Right lobe of liver (tissue), 6 donors: ENCODE measurements around the gene MED9. TPM values are rescaled to one million over a fixed set of nuclear protein-coding genes. Genes with fewer than 3 reads are reported as not detected.

Experiments
- ATAC-seq, 4 donors: fragments of 200-7000 bp; cut with Tn5 transposase; one replicate each; pipeline ENCODE4 v1.9.1; 2020; ENCODE audit warnings: mild to moderate bottlenecking in 4 of 4, moderate library complexity in 4 of 4
- DNase-seq, 3 donors: peaks; one replicate each; pipeline ENCODE4 v3.0.0-alpha.2; 2020
- H3K27ac ChIP-seq, 3 donors: fragments of 200-600 bp; one replicate each; pipeline ENCODE4 v1.8.0; 2022
- H3K27me3 ChIP-seq, 2 donors: fragments of 200-600 bp; one replicate each; pipeline ENCODE4 v1.8.0; 2022
- H3K36me3 ChIP-seq, 4 donors: fragments of 200-600 bp; sonication (generic) in 1 of 4; one replicate each; pipeline versions ENCODE4 v1.5.1 to v1.8.0; 2017 to 2022; ENCODE audit warnings: control low read depth in 1 of 4
- H3K4me1 ChIP-seq, 4 donors: fragments of 200-600 bp; sonication (generic) in 1 of 4; one replicate each; pipeline versions ENCODE4 v1.5.1 to v1.8.0; 2017 to 2022; ENCODE audit warnings: control low read depth in 1 of 4
- H3K4me3 ChIP-seq, 3 donors: fragments of 200-600 bp; one replicate each; pipeline ENCODE4 v1.8.0; 2022
- H3K9me3 ChIP-seq, 4 donors: fragments of 200-600 bp; sonication (generic) in 1 of 4; one replicate each; pipeline versions ENCODE4 v1.5.1 to v1.8.0; 2017 to 2022; ENCODE audit warnings: control low read depth in 1 of 4
- CTCF ChIP-seq, 4 donors: fragments of 200-600 bp in 3 of 4; fragments of 450-650 bp in 1 of 4; IDR thresholded peaks; one replicate each; pipeline versions ENCODE4 v1.5.1 to v1.8.0; 2016 to 2022; ENCODE audit warnings: antibody characterized with exemption in 4 of 4, mild to moderate bottlenecking in 2 of 4
- POLR2A ChIP-seq: fragments of 450-650 bp; IDR thresholded peaks from one replicate; pipeline ENCODE4 v1.6.1; 2017; ENCODE audit warnings: antibody characterized with exemption, mild to moderate bottlenecking
- WGBS: methylation state at CpG from one replicate; pipeline ENCODE4 v1.1.6; 2018; ENCODE audit warnings: low coverage, low lambda C conversion rate; ENCODE audit not compliant: insufficient coverage; ENCODE audit errors: missing lambda C conversion rate; 5-methylcytosine and 5-hydroxymethylcytosine counted together
- intact Hi-C, 2 donors: fragments of 100-400 bp; cut with DNase I; formaldehyde crosslinking; loops; one replicate each; pipeline versions ENCODE4 v1.11.2 to v1.14.1; 2022
- total RNA-seq, 6 experiments: library from RNA; depleted of rRNA in 2 of 6; stranded (reverse); fragments of >200 nt in 2 of 6; fragmentation: NEBNext Ultra II Directional in 3 of 6; extraction: Animal tissue kit (Norgen Biotek cat#: 25700) in 3 of 6; gene quantifications; one replicate each; pipeline versions ENCODE4 v1.1.0 to v1.2.4, GENCODE V29; 2016 to 2023
- donor health status: DM: no; HTN: yes; CAD: no.
- donor health status: DM: no; HTN: no; CAD: no.
- donor health status: DM: no; HTN: no; CAD: no.
- donor health status: DM: no; HTN: yes; CAD: no.
- donor health status: DM: no; HTN: yes; CAD: no.

The MED9 gene
- total RNA-seq, 6 experiments from 2014 or later = 5.7 to 24.4 (median 12.4) TPM

- TF ChIP-seq POLR2A (no peak), CTCF (IDR thresholded peaks at IDR 0.05) (no peak)
- Histone ChIP-seq H3K4me3 (no peak overlapping the region), H3K9me3 (no peaks in the 10 kb centered on the region), H3K4me1 (peaks cover 0 to 19% (median 0%) of the 10 kb centered on the region in 4 donors), H3K27ac (no peak overlapping the region), H3K27me3 (no peaks in the 10 kb centered on the region), H3K36me3 (peaks cover 0 to 11% (median 4%) of the 10 kb centered on the region in 4 donors)
- ATAC-seq (no peak), DNase-seq (no peak)
- intact Hi-C loops = no loop called here
- WGBS = 89% methylated on average over 8 of the region's 11 CpGs
These were observed 15.3 kb downstream of the MED9 start for GRCh38 chr17:17492085-17492484.

- Histone ChIP-seq H3K9me3 (no peaks in the 10 kb centered on the region), H3K36me3 (peaks cover 0 to 9% (median 4%) of the 10 kb centered on the region in 4 donors), H3K4me3 (no peak overlapping the region), H3K27me3 (no peaks in the 10 kb centered on the region), H3K27ac (no peak overlapping the region), H3K4me1 (peaks cover 0 to 20% (median 0%) of the 10 kb centered on the region in 4 donors)
- TF ChIP-seq POLR2A = no peak
- TF ChIP-seq CTCF (IDR thresholded peaks at IDR 0.05) = no peak
- intact Hi-C loops = no loop called here
- ATAC-seq (no peak), DNase-seq (no peak)
- WGBS = 90% methylated on average over 6 of the region's 9 CpGs
These were observed 15.8 kb downstream of the MED9 start for GRCh38 chr17:17492571-17492970.

- H3K27me3 ChIP-seq = no peaks in the 10 kb centered on the region
- TF ChIP-seq CTCF (IDR thresholded peaks at IDR 0.05) = no peak
- peak; percentile 83 for TF ChIP-seq POLR2A
- H3K4me1 ChIP-seq = peaks cover 0 to 20% (median 0%) of the 10 kb centered on the region in 4 donors
- intact Hi-C loops = no loop called here
- no peaks in the 10 kb centered on the region for H3K9me3 ChIP-seq
- peaks cover 0 to 9% (median 2%) of the 10 kb centered on the region in 4 donors for H3K36me3 ChIP-seq
- ATAC-seq (peak in 1 of 4 donors; percentile 35), DNase-seq (peak in 1 of 3 donors; percentile 78)
- WGBS = 58% methylated on average over 9 of the region's 15 CpGs
- H3K27ac ChIP-seq = peak overlapping the region in 2 of 3 donors; percentile 84 to 91
- peak overlapping the region in 1 of 3 donors; percentile 71 for H3K4me3 ChIP-seq
These were observed 16.6 kb downstream of the MED9 start for GRCh38 chr17:17493249-17493985.

- TF ChIP-seq POLR2A (peak; percentile 10), CTCF (IDR thresholded peaks at IDR 0.05) (no peak)
These were observed 17.2 kb downstream of the MED9 start for GRCh38 chr17:17493986-17494466.

More at GRCh38 chr17:17493986-17494466, 17.2 kb downstream of the MED9 start:
- peak overlapping the region in 2 of 3 donors; percentile 84 to 91 for H3K27ac ChIP-seq
- 80% methylated on average over 3 of the region's 5 CpGs for WGBS
- peak overlapping the region in 2 of 3 donors; percentile 64 to 71 for H3K4me3 ChIP-seq
- no peaks in the 10 kb centered on the region for H3K9me3 ChIP-seq
- intact Hi-C loops = no loop called here
- no peaks in the 10 kb centered on the region for H3K27me3 ChIP-seq
- no peak for DNase-seq
- H3K36me3 ChIP-seq = peaks cover 0 to 9% (median 2%) of the 10 kb centered on the region in 4 donors
- ATAC-seq = peak in 1 of 4 donors; percentile 20
- peaks cover 0 to 20% (median 0%) of the 10 kb centered on the region in 4 donors for H3K4me1 ChIP-seq
